Heart right ventricle (tissue), 16 donors: ENCODE results near the gene PCED1A. TPM values are rescaled to one million over a fixed set of nuclear protein-coding genes. Genes with fewer than 3 reads are reported as not detected.

Source experiments
- ATAC-seq, 8 donors: fragments of 200-7000 bp; cut with Tn5 transposase; one replicate each; pipeline ENCODE4 v1.9.1; 2020; ENCODE audit warnings: mild to moderate bottlenecking in 8 of 8, moderate library complexity in 8 of 8, moderate number of reproducible peaks in 1 of 8
- DNase-seq, 2 donors: peaks; one replicate each; pipeline ENCODE4 v3.0.0-alpha.2; 2020
- H3K27ac ChIP-seq, 10 donors: fragments of 200-600 bp; sonication (generic) in 2 of 10; one replicate each; pipeline versions ENCODE4 v1.5.0 to v1.8.0; 2020 to 2022; ENCODE audit warnings: mild to moderate bottlenecking in 3 of 10
- H3K27me3 ChIP-seq, 7 donors: fragments of 200-600 bp; one replicate each; pipeline ENCODE4 v1.8.0; 2021 to 2022; ENCODE audit warnings: mild to moderate bottlenecking in 2 of 7
- H3K36me3 ChIP-seq, 9 donors: fragments of 200-600 bp; sonication (generic) in 1 of 9; one replicate each; pipeline versions ENCODE4 v1.5.0 to v1.8.0; 2020 to 2022; ENCODE audit warnings: mild to moderate bottlenecking in 2 of 9
- H3K4me1 ChIP-seq, 9 donors: fragments of 200-600 bp; sonication (generic) in 1 of 9; one replicate each; pipeline versions ENCODE4 v1.5.0 to v1.8.0; 2020 to 2022; ENCODE audit warnings: mild to moderate bottlenecking in 4 of 9
- H3K4me3 ChIP-seq, 10 donors: fragments of 200-600 bp; sonication (generic) in 2 of 10; one replicate each; pipeline versions ENCODE4 v1.5.0 to v1.8.0; 2020 to 2022; ENCODE audit warnings: mild to moderate bottlenecking in 7 of 10, moderate library complexity in 2 of 10
- H3K9me3 ChIP-seq, 11 donors: fragments of 200-600 bp in 10 of 11; sonication (generic) in 2 of 11; one replicate each; pipeline versions ENCODE4 v1.5.0 to v1.8.0; 2013 to 2022; ENCODE audit warnings: mild to moderate bottlenecking in 2 of 11, control low read depth in 1 of 11, moderate library complexity in 1 of 11
- CTCF ChIP-seq, 9 donors: fragments of 200-600 bp; sonication (generic) in 2 of 9; IDR thresholded peaks; one replicate each; pipeline versions ENCODE4 v1.5.0 to v1.8.0; 2021 to 2022; ENCODE audit warnings: antibody characterized with exemption in 9 of 9, mild to moderate bottlenecking in 5 of 9, moderate library complexity in 1 of 9
- WGBS, 2 donors: extraction: QIAGEN DNeasy Blood & Tissue Kit; methylation state at CpG; one replicate each; pipeline ENCODE4 v1.1.7; 2013; ENCODE audit warnings: inconsistent platforms in 1 of 2; 5-methylcytosine and 5-hydroxymethylcytosine counted together
- intact Hi-C, 10 donors: fragments of 100-400 bp; cut with DNase I; formaldehyde crosslinking; loops; one replicate each; pipeline versions ENCODE4 v1.11.1 to v1.14.2; 2022
- polyA plus RNA-seq, 2 donors: library from polyadenylated mRNA; stranded (reverse); fragments of 200-250 nt; gene quantifications; one replicate each; pipeline ENCODE4 v1.2.3, GENCODE V29; 2013
- total RNA-seq, 10 donors: library from RNA; stranded (reverse); fragmentation: NEBNext Ultra II Directional in 3 of 10; extraction: Animal tissue kit (Norgen Biotek cat#: 25700) in 3 of 10; gene quantifications; one replicate each; pipeline versions ENCODE4 v1.2.1 to v1.2.4, GENCODE V29; 2021 to 2023
- donor health status: Arrhythmogenic right ventricular cardiomyopathy.
- donor health status: ischemic (EF 13 %, LVEDD 7.1; RV severe dilation, severe dysfunction).
- donor health status: healthy with polysubstance abuse.
- donor health status: DM: no; HTN: yes; CAD: no.
- donor health status: DM: no; HTN: no; CAD: no.
- donor health status: ischemic (EF 25% LVEDD 6.9; RV normal size, moderate dysfunction).
- donor health status: ischemic (EF 25% LVEDD 5.7; RV mildly dilated, moderate dysfunction).
- donor health status: healthy.
- donor health status: DM: yes; HTN: yes; CAD: no.
- donor health status: Ischemic cardiomyopathy.
- donor health status: ischemic (EF 35%, LVEDD 5.7; RV mildly dilated, moderate dysfunction).
- donor health status: nonischemic (EF 11% LVEDD 7.7; RV severe dilation, severe dysfunction).
- donor health status: DM: yes; HTN: yes; CAD: no.
- donor health status: PGD.
- donor health status: ischemic (EF 29% LVEDD 5.4; RV normal size, mild dysfunction).
- donor health status: nonischemic (EF 23%, LVEDD 6.1; RV moderate dilation, normal function).

PCED1A gene
- total and polyA plus RNA-seq, 12 donors = 4.5 to 36.9 (median 8.2) TPM

- Histone ChIP-seq H3K9me3 (no peaks in the 10 kb centered on the region), H3K4me1 (peaks cover 2 to 68% (median 43%) of the 10 kb centered on the region in 9 donors), H3K27me3 (no peaks in the 10 kb centered on the region), H3K4me3 (peak overlapping the region; percentile 65 to 100 (median 91)), H3K36me3 (peaks cover 0 to 8% (median 0%) of the 10 kb centered on the region in 9 donors), H3K27ac (peak overlapping the region; percentile 68 to 93 (median 83))
- DNase-seq (peak; percentile 57 to 66), ATAC-seq (peak in 5 of 8 donors; percentile 16 to 53 (median 41))
- TF ChIP-seq CTCF (IDR thresholded peaks at IDR 0.05) = no peak
- 0% methylated on average over 20 to 29 of the region's 29 CpGs for WGBS, 2 donors
- intact Hi-C loops = loop anchor here in 2 of 10 donors (10.0 kb wide), 2 partner anchors 111 to 131 kb away; no protein-coding TSS in a partner anchor
These were observed 33.2 kb upstream of the PCED1A start for GRCh38 chr20:2873747-2874041.

DNA sequence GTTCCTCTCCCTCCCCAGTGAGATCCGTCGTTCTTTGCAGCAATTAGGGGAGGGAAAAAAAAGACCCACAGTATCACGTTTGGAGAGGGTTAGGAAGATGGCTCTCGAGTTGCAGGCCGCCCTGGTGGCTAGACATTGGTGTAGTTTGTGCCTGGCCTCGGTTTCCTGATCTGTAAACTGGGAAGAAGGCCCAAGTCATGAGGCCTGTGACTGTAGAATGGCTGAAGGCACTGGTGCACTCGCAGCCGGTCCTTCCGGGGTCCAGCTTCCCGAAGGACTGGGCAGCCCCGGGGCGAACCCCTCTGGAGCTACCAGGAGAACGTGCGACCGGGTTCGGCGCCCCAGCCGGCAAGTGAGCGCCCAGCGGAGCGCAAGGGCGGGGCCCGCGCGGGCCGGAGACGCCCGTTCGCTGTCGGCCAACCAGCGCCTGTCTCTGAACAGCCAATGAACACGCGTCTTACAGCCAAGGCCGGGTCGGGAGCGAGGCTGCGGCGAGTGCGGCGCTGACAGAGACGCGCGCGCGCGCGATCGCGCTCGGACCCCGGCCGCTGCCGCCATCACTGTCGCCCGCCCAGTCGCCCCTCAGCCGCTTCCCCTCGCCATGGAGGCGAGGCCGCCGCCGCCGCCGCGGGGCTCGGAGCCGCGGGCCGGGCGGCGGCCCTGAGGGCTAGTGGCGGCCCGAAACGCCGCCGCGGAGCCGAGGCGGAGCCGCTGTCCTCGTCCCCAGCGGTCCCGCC is 32.7 kb upstream of the PCED1A start, which contains the start of gene PTPRA:
Gene PTPRA (plus strand): TSS at position 472 of the 737 bp plus-strand sequence. CDS start 90,797 bp downstream, outside the sequence.
- intact Hi-C loops = loop anchor here in 2 of 10 donors (10.0 kb wide), 2 partner anchors 112 to 132 kb away; no protein-coding TSS in a partner anchor
- peak within 1 kb of the TSS; percentile 65 to 100 (median 91) for H3K4me3 ChIP-seq

GRCh38 chr20:2872459-2873009 is 32.1 kb upstream of the PCED1A start:
- intact Hi-C loops = loop anchor here in 2 of 10 donors (10.0 kb wide), 2 partner anchors 112 to 132 kb away; no protein-coding TSS in a partner anchor
- peaks cover 2 to 61% (median 40%) of the 10 kb centered on the region in 9 donors for H3K4me1 ChIP-seq
- ATAC-seq = peak; percentile 29 to 80 (median 58)
- TF ChIP-seq CTCF (IDR thresholded peaks at IDR 0.05) = peak in 7 of 9 donors; percentile 18 to 44 (median 31)
- no peaks in the 10 kb centered on the region for H3K9me3 ChIP-seq
- WGBS, 2 donors = 0 to 1% methylated on average over 49 of the region's 49 CpGs
- H3K27me3 ChIP-seq = no peaks in the 10 kb centered on the region
- peak overlapping the region; percentile 65 to 100 (median 91) for H3K4me3 ChIP-seq
- H3K27ac ChIP-seq = peak overlapping the region in 7 of 10 donors; percentile 81 to 90 (median 84)
- H3K36me3 ChIP-seq = peaks cover 0 to 3% (median 0%) of the 10 kb centered on the region in 9 donors
- DNase-seq = peak; percentile 47 to 63

More for the DNA sequence above, 32.7 kb upstream of the PCED1A start, which contains the start of gene PTPRA:
- Histone ChIP-seq H3K27ac (peak within 1 kb of the TSS; percentile 68 to 93 (median 83)), H3K36me3 (peaks cover 0 to 7% (median 0%) of the 10 kb centered on the region in 9 donors), H3K27me3 (no peaks in the 10 kb centered on the region), H3K9me3 (no peaks in the 10 kb centered on the region), H3K4me1 (peaks cover 2 to 64% (median 40%) of the 10 kb centered on the region in 9 donors)
- TF ChIP-seq CTCF (IDR thresholded peaks at IDR 0.05) = no peak
- ATAC-seq (peak; percentile 96 to 99 (median 97)), DNase-seq (peak; percentile 93 to 94)
- WGBS, 2 donors = 0 to 1% methylated on average over 65 to 83 of the region's 83 CpGs
